ENCODE measurements around the gene BEAN1.

The BEAN1 gene

GRCh38 chr16:66427036-66427860 is at the start of gene BEAN1:
BEAN1 (plus strand) TSS chr16:66427295; CDS start chr16:66437677, 10,382 bp downstream.
- DNase-seq = peak in 2 of 3 experiments; percentile 30

GRCh38 chr16:66377324-66377723 is 49.8 kb upstream of the BEAN1 start:
- DNase-seq = no peak

GRCh38 chr16:66378741-66379570 is 48.1 kb upstream of the BEAN1 start:
- peak in 1 of 3 experiments; percentile 5 for DNase-seq

- no peak for DNase-seq
Measured at GRCh38 chr16:66379571-66379941, 47.5 kb upstream of the BEAN1 start.

- no peak for DNase-seq
Measured at GRCh38 chr16:66380421-66380820, 46.7 kb upstream of the BEAN1 start.

- DNase-seq = no peak
Measured at GRCh38 chr16:66381585-66382170, 45.4 kb upstream of the BEAN1 start.

GRCh38 chr16:66382171-66382965 is 44.7 kb upstream of the BEAN1 start:
- no peak for DNase-seq

GRCh38 chr16:66382966-66383299 is 44.2 kb upstream of the BEAN1 start:
- no peak for DNase-seq

GRCh38 chr16:66383551-66383950 is 43.5 kb upstream of the BEAN1 start:
- DNase-seq = no peak

GRCh38 chr16:66385415-66385814 is 41.7 kb upstream of the BEAN1 start:
- DNase-seq = no peak

- DNase-seq = peak in 1 of 3 experiments; percentile 46
Measured at GRCh38 chr16:66386629-66387622, 40.2 kb upstream of the BEAN1 start.

- DNase-seq = no peak
Measured at GRCh38 chr16:66387817-66388332, 39.2 kb upstream of the BEAN1 start.

GRCh38 chr16:66388350-66389139 is 38.5 kb upstream of the BEAN1 start:
- no peak for DNase-seq

- no peak for DNase-seq
Measured at GRCh38 chr16:66389256-66390176, 37.6 kb upstream of the BEAN1 start.

- DNase-seq = no peak
Measured at GRCh38 chr16:66390346-66391108, 36.6 kb upstream of the BEAN1 start.

GRCh38 chr16:66391726-66392670 is 35.1 kb upstream of the BEAN1 start:
- no peak for DNase-seq
